Inflammatory macrophage treated with lipopolysaccharide for 1 hour (primary cell): ENCODE measurements around the gene GTF3C5.
"Not testable (repeated sequence)": the region's sequence is repeated elsewhere in the genome, so short reads cannot be mapped to it uniquely, and the experiment has no call there.

Experiments
- DNase-seq, 2 donors: peaks; one replicate each; pipeline ENCODE4 v3.0.0-alpha.2; 2020 to 2022

GTF3C5 gene

DNA sequence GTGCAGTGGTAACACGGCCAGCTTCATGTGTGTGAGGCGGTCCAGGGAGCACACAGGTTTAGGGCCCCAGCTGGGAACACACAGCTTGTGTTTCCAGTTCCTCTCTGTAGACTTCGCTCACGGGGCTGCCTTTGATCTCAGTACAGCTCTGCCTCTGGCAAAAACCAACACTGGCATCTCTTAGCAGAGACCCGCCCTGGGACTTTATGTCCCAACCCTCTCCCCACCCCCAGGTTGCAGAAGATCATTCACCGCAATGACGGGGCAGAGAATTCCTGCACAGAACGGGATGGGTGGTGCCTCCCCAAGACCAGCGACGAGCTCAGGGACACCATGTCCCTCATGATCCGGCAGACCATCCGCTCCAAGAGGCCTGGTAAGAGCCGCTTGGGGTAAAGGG is 25.7 kb downstream of the GTF3C5 start:
- DNase-seq: no peak

DNA sequence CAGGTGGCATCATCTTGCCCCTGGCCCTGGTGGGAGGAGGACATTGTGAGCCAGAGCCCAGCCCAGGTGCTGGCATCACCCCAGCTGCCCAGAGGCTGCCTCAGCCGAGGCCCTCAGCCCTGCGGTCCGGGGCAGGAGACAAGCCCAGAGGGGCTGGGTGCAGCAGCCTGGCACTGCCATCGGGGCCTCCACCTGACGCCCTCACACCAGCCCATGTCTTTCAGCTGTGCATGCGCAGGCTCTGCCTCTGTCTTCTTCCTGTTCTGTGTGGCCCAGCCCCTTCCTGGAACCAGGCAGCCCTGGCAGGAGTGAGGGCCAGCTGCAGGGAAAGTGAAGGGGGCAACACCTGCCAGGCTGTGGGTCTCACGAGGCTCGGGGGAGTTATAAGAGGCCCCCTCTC is 26.2 kb downstream of the GTF3C5 start:
- no peak for DNase-seq

DNA sequence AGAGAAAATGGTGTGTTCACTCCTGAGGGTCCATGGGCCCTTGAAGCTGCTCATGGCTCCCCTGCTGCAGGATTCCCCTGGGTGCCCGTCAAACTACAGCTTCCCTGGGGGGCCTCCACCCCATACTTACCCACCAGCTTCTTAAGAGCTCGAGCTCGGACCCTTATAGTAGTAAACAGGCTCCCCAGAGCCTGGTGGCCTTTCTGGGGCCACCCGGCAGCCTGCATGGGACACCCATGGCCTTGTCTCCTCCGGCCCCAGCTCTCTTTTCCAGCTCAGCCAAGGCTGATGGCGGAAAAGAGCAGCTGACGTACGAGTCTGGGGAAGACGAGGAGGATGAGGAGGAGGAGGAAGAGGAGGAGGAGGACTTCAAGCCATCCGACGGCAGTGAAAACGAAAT is 26.8 kb downstream of the GTF3C5 start:
- DNase-seq: no peak

DNA sequence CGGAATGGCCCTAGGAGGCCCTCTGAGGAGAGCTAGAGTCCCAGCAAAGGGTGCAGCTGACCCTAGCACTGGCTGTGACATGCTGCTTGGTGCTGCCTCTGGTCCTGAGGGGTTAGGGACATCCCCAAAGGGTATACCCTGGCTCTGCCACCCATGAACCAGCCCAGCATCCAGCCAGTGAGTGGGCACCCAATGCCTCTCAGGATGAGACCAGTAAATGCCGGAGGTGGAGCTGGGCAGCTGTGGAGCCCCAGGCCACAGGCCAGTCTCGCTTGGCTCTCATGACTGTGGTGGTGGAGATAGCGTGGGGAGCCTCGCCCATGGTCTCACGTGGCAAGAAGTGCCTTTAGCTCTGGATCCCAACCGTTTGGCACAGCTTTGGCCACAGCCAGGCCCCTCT is 27.3 kb downstream of the GTF3C5 start:
- no peak for DNase-seq

DNA sequence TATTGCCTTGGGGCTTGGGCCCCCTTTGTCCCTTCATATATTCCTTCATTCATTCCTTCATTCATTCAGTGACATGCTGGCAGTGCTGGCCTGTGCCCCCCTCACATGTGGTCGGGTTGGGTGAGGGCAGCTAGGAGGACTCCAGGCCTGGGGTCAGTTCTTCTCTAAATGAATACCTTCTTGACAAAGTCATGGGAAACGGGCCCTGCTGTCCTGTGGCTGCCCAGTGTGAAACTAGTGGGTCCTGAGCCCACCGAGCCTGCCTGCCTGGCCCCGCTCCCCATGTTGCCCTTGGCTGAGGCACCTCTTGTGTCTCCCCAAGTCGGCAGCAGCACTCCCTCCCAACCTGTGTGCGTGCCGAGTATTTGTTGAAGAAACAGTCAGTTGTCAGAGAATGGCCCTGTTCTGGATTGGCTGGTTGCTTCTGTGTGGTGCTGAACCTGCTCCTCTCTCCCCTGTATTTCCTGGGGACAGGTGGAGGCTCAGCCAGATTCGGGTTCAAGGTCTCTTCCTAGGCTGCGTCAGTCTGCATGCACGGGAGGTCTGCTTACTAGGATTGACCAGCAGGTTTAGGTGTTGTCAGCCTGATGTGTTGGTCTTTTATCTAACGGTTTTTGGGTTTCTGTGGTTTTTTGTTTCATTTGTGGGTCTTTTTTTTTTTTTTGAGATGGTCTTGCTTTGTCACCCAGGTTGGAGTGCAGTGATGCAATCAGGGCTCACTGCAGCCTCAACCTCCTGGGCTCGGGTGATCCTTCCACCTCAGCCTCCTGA is 27.9 kb downstream of the GTF3C5 start:
- DNase-seq: no peak

DNA sequence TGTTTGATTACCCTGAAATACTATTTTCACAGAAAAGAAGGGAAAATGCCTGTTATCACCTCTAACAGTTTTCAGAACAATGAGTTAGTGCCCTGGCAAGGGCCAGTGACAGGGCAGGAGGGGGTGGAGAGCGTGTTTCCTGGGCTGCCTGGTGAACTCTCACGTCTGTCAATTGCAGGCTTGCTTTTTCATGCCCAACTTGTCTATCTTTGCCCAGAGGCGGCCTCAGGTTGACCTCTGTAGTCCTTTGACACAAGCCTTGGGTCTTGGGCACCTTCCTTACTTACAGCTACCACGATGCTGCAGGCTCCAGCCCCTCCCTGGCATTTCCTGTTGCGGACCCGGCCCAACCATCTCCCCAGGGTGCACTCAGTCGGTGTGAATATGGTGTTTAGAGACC is 28.8 kb downstream of the GTF3C5 start:
- no peak for DNase-seq

DNA sequence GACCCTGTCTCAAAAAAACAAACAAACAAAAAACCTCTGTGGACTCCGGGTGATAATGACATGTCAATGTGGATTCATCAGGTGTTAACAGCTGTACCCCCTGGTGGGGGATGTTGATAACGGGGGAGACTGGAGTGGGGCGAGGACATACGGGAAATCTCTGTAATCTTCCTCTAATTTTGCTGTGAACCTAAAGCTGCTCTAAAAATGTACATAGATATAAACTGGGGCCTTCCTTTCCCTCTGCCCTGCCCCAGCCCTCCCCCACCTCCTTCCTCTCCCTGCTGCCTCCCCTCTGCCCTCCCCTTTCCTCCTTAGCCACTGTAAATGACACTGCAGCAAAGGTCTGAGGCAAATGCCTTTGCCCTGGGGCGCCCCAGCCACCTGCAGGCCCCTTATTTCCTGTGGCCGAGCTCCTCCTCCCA is 29.6 kb downstream of the GTF3C5 start:
- no peak for DNase-seq

DNA sequence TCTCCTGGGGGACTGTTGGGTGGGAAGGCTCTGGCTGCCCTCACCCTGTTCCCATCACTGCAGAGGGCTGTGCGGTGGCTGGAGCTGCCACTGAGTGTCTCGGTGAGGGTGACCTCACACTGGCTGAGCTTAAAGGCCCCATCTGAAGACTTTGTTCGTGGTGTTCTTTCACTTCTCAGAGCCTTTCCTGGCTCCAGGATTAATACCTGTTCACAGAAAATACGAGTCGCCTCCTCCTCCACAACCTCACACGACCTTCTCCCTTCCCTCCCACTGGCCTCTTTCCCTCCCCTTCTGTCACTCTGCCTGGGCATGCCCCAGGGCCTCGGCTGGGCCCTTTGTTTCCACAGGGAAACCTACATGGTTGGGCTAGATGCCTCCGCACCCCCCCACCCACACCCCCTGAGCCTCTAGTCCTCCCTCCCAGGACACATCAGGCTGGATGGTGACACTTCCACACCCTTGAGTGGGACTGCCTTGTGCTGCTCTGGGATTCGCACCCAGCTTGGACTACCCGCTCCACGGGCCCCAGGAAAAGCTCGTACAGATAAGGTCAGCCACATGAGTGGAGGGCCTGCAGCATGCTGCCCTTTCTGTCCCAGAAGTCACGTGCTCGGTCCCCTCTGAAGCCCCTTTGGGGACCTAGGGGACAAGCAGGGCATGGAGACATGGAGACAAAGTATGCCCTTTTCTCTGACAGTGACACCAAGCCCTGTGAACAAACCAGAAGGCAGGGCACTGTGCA is 30.4 kb downstream of the GTF3C5 start:
- not testable (repeated sequence) for DNase-seq

DNA sequence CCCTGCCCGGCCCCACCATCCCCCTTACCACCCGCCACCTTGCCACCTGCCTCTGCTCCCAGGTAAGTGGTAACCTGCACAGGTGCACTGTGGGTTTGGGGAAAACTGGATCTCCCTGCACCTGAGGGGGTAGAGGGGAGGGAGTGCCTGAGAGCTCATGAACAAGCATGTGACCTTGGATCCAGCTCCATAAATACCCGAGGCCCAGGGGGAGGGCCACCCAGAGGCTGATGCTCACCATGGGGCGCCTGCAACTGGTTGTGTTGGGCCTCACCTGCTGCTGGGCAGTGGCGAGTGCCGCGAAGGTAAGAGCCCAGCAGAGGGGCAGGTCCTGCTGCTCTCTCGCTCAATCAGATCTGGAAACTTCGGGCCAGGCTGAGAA is 31.0 kb downstream of the GTF3C5 start, which contains the start of gene CEL:
Gene CEL, plus strand, starts transcription at position 218 of the 382 bp plus-strand sequence. Its CDS starts 22 bp downstream, at position 240.
- DNase-seq: not testable (repeated sequence)

DNA sequence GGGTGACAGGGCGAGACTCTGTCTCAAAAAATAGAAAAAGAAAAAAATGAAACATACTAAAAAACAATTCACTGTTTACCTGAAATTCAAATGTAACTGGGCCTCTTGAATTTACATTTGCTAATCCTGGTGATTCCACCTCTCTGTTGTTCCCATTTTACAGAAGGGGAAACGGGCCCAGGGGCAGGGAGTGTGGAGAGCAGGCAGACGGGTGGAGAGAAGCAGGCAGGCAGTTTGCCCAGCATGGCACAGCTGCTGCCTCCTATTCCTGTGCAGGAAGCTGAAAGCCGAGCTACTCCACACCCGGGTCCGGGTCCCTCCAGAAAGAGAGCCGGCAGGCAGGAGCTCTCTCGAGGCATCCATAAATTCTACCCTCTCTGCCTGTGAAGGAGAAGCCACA is 31.8 kb downstream of the GTF3C5 start:
- not testable (repeated sequence) for DNase-seq

DNA sequence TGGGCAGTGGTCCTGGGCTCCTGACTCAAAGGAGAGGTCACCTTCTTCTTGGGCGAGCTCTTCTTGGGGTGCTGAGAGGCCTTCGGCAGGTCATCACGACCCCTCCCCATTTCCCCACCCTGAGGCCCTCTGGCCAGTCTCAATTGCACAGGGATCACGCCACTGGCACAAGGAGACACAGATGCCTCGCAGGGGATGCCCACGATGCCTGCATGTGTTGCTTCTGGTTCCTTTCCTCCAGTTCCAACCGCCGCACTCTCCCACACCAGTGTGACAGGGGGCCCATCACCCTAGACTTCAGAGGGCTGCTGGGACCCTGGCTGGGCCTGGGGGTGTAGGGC is 32.3 kb downstream of the GTF3C5 start:
- no peak for DNase-seq

DNA sequence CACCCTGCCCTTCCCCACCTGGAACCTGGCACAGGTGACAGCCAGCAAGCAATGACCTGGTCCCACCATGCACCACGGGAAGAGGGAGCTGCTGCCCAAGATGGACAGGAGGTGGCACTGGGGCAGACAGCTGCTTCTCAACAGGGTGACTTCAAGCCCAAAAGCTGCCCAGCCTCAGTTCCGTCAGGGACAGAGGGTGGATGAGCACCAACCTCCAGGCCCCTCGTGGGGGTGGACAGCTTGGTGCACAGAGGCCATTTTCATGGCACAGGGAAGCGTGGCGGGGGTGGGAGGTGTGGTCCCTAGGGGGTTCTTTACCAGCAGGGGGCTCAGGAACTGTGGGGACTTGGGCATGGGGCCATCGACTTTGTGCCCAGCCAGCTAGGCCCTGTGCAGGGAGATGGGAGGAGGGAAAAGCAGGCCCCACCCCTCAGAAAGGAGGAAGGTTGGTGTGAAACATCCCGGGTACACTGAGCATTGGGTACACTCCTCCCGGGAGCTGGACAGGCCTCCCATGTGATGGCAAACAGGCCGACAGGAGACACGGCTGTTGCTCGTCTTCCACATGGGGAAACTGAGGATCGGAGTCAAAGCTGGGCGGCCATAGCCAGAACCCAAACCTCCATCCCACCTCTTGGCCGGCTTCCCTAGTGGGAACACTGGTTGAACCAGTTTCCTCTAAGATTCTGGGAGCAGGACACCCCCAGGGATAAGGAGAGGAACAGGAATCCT is 32.9 kb downstream of the GTF3C5 start:
- no peak for DNase-seq

DNA sequence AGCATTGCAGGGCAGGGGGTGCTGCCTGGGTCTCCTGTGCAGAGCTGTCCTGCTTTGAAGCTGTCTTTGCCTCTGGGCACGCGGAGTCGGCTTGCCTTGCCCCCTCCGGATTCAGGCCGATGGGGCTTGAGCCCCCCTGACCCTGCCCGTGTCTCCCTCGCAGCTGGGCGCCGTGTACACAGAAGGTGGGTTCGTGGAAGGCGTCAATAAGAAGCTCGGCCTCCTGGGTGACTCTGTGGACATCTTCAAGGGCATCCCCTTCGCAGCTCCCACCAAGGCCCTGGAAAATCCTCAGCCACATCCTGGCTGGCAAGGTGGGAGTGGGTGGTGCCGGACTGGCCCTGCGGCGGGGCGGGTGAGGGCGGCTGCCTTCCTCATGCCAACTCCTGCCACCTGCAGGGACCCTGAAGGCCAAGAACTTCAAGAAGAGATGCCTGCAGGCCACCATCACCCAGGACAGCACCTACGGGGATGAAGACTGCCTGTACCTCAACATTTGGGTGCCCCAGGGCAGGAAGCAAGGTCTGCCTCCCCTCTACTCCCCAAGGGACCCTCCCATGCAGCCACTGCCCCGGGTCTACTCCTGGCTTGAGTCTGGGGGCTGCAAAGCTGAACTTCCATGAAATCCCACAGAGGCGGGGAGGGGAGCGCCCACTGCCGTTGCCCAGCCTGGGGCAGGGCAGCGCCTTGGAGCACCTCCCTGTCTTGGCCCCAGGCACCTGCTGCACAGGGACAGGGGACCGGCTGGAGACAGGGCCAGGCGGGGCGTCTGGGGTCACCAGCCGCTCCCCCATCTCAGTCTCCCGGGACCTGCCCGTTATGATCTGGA is 33.7 kb downstream of the GTF3C5 start:
- DNase-seq: no peak

DNA sequence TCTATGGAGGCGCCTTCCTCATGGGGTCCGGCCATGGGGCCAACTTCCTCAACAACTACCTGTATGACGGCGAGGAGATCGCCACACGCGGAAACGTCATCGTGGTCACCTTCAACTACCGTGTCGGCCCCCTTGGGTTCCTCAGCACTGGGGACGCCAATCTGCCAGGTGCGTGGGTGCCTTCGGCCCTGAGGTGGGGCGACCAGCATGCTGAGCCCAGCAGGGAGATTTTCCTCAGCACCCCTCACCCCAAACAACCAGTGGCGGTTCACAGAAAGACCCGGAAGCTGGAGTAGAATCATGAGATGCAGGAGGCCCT is 34.2 kb downstream of the GTF3C5 start:
- no peak for DNase-seq

DNA sequence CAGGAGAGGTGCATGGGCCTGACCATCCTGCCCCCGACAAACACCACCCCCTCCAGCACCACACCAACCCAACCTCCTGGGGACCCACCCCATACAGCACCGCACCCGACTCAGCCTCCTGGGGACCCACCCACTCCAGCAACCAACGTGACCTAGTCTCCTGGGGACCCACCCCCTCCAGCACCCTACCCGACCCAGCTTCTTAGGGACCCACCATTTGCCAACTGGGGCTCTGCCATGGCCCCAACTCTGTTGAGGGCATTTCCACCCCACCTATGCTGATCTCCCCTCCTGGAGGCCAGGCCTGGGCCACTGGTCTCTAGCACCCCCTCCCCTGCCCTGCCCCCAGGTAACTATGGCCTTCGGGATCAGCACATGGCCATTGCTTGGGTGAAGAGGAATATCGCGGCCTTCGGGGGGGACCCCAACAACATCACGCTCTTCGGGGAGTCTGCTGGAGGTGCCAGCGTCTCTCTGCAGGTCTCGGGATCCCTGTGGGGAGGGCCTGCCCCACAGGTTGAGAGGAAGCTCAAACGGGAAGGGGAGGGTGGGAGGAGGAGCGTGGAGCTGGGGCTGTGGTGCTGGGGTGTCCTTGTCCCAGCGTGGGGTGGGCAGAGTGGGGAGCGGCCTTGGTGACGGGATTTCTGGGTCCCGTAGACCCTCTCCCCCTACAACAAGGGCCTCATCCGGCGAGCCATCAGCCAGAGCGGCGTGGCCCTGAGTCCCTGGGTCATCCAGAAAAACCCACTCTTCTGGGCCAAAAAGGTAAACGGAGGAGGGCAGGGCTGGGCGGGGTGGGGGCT is 35.6 kb downstream of the GTF3C5 start:
- DNase-seq: no peak

DNA sequence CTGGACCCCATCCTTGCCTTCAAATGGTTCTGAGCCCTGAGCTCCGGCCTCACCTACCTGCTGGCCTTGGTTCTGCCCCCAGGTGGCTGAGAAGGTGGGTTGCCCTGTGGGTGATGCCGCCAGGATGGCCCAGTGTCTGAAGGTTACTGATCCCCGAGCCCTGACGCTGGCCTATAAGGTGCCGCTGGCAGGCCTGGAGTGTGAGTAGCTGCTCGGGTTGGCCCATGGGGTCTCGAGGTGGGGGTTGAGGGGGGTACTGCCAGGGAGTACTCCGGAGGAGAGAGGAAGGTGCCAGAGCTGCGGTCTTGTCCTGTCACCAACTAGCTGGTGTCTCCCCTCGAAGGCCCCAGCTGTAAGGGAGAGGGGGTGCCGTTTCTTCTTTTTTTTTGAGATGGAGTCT is 36.2 kb downstream of the GTF3C5 start:
- no peak for DNase-seq

DNA sequence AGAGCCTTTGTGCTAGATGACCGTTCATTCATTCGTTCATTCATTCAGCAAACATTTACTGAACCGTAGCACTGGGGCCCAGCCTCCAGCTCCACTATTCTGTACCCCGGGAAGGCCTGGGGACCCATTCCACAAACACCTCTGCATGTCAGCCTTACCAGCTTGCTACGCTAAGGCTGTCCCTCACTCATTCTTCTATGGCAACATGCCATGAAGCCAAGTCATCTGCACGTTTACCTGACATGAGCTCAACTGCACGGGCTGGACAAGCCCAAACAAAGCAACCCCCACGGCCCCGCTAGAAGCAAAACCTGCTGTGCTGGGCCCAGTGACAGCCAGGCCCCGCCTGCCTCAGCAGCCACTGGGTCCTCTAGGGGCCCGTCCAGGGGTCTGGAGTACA is 37.0 kb downstream of the GTF3C5 start:
- DNase-seq: no peak

DNA sequence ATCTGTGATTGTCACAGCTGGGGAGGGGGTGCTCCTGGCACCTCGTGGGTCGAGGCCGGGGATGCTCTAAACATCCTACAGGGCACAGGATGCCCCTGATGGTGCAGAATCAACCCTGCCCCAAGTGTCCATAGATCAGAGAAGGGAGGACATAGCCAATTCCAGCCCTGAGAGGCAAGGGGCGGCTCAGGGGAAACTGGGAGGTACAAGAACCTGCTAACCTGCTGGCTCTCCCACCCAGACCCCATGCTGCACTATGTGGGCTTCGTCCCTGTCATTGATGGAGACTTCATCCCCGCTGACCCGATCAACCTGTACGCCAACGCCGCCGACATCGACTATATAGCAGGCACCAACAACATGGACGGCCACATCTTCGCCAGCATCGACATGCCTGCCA is 37.6 kb downstream of the GTF3C5 start:
- not testable (repeated sequence) for DNase-seq

DNA sequence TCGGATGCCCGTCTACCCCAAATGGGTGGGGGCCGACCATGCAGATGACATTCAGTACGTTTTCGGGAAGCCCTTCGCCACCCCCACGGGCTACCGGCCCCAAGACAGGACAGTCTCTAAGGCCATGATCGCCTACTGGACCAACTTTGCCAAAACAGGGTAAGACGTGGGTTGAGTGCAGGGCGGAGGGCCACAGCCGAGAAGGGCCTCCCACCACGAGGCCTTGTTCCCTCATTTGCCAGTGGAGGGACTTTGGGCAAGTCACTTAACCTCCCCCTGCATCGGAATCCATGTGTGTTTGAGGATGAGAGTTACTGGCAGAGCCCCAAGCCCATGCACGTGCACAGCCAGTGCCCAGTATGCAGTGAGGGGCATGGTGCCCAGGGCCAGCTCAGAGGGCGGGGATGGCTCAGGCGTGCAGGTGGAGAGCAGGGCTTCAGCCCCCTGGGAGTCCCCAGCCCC is 39.7 kb downstream of the GTF3C5 start:
- DNase-seq: not testable (repeated sequence)

DNA sequence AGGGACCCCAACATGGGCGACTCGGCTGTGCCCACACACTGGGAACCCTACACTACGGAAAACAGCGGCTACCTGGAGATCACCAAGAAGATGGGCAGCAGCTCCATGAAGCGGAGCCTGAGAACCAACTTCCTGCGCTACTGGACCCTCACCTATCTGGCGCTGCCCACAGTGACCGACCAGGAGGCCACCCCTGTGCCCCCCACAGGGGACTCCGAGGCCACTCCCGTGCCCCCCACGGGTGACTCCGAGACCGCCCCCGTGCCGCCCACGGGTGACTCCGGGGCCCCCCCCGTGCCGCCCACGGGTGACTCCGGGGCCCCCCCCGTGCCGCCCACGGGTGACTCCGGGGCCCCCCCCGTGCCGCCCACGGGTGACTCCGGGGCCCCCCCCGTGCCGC is 40.2 kb downstream of the GTF3C5 start:
- not testable (repeated sequence) for DNase-seq

DNA sequence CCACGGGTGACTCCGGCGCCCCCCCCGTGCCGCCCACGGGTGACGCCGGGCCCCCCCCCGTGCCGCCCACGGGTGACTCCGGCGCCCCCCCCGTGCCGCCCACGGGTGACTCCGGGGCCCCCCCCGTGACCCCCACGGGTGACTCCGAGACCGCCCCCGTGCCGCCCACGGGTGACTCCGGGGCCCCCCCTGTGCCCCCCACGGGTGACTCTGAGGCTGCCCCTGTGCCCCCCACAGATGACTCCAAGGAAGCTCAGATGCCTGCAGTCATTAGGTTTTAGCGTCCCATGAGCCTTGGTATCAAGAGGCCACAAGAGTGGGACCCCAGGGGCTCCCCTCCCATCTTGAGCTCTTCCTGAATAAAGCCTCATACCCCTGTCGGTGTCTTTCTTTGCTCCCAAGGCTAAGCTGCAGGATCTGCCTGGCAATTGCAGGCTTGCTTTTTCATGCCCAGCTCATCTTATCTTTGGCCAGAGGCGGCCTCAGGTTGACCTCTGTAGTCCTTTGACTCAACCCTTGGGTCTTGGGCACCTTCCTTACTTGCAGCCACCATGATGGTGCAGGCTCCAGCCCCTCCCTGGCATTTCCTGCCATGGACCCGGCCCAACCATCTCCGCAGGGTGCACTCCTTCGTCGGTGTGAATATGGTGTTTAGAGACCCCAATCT is 40.8 kb downstream of the GTF3C5 start:
- no peak for DNase-seq
